Femur (tissue), 1 donor: ENCODE data around the gene AGAP5.
"Not testable (repeated sequence)": the region's sequence is repeated elsewhere in the genome, so short reads cannot be mapped to it uniquely, and the experiment has no call there.

Source experiments
- DNase-seq: peaks from one replicate; pipeline ENCODE4 v3.0.0-alpha.2; 2017

Gene AGAP5

DNA sequence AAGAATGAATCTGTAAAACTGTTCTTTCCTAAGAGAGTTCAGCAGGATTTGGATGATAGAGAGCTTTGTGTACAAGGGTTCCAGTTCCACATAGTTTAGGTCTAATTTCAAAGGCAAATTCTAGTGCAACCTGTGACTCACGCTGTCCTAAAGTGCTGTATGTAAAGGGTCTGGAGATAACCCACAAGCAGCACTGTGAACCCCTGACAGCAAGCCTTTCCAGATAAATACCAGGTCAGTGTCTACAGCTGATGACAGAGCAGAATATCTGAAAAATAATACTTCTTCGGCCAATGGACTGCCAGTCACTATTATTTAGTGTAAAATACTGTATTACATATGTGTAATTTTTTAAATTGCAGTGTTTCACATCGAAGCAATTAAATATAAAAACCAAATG lies 16.0 kb upstream of the AGAP5 start:
- not testable (repeated sequence) for DNase-seq

DNA sequence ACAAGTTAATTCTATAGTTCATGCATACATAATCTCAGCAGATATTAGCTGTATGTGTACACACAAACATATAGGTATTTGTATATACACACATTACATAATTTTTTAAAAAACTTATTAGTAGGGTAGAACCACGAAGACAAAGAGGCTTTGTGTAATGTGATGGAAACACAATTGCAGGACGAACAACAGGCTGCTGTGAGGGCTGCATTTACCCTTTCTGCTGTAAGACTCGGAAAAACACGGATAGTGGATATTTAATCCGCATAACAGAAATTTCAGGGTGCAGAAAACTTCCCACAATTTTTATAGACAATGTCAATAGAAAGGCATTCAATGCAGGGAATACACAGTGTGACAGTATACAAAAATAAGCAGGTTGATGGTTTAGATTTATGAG lies 13.8 kb upstream of the AGAP5 start:
- DNase-seq, result not testable (repeated sequence)

- not testable (repeated sequence) for DNase-seq
Observed at GRCh38 chr10:73708122-73708521, 10.2 kb upstream of the AGAP5 start.

DNA sequence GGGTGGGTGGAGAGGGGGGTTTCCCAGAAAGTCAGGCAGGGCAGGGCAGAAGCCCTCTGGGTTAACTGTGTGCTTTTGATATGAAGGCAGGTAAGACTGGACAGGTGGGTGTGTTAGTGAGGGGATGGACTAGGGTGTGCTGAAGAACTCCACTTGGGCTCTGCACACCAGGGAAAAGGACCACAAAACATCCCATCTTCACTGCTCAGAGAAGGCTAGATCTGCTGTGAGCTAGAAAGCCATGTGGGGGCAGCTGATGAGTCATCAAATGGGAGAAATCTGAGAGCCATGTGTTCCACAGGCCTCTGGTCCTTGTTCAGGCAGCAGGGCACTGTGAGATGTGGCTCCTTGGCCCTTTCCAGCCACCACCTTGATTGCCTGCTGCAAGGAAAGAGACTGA lies 9.7 kb upstream of the AGAP5 start:
- not testable (repeated sequence) for DNase-seq

DNA sequence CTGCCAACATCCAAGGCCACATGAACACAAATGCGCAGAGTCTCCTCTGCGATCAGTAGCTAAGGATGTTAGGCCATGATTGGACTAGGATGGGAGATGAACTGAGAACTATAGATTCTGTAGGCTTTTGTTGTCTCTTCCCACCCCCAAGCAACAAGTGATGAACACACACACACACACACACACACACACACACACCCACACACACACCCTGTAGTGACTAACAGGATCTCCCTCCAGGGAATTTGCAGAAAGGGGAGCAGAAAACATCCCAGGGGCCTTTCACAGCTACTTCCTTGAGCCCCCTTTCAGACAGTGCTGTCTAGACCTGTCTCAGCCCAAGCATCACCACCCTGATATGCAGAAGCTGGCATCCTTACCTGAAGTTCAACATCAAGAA lies 8.6 kb upstream of the AGAP5 start:
- not testable (repeated sequence) for DNase-seq

DNA sequence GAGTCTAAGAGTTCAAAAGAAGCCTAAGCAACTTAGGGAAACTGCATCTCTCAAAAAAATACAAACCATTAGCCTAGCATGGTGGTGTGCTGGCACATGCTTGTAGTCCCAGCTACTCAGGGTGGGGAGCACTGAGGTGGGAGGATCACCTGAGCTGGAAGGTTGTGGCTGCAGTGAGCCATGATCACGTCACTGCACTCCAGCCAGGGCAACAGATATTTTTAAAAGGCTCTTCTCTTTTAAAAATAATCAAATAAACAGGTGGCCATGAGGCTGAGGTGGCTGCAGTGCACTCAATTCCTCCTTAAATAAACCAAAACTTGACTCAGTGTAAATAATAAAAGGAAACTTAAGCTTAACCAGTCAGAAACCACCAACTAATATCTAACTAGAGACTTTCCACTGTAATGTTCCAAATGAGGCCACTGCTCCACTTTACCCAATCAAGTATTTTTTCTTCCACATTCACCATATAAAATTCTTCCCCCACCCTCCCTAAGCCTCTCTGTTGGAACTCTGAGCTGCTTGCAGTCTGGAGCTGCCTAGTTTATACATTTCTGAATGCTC lies 7.7 kb upstream of the AGAP5 start:
- not testable (repeated sequence) for DNase-seq

- DNase-seq, result not testable (repeated sequence)
Observed at GRCh38 chr10:73703924-73704323, 6.0 kb upstream of the AGAP5 start.

DNA sequence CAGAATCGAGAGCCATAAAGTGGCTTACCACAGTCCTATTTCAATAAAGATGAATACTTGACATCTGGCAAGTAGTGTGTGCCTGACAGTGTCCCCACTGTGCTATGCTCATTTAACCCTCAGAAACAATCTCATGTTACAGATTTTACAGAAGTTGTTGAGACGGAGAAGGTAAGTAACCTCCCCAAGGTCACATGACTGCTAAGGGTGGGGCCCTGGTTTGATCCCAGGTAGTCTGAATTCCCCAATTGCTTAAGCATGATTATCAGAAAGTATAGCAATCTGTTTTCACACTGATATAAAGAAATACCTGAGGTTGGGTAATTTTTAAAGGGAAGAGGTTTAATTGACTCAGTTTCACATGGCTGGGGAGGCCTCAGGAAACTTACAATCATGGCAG lies 910 bp upstream of the AGAP5 start:
- not testable (repeated sequence) for DNase-seq

DNA sequence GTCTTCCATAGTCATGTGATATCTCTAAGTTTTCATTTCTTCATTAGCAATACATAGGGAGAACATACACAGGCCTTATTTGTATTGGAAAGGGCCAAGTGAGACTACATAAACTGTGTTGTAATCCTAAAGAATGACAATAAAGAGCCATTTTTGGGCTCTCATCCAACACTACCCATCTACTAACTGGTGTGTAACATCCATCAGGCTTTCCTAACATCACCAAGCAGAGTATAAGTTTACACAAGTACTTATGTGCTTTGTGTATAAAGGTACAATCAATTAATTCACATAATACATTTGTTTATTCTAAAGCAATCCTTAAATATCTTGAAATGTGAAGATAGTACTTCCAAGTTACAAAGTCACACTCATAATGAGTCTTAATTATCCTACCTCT lies 2.6 kb downstream of the AGAP5 start:
- not testable (repeated sequence) for DNase-seq

- DNase-seq, result not testable (repeated sequence)
Observed at GRCh38 chr10:73690755-73691154, 7.2 kb downstream of the AGAP5 start.

GRCh38 chr10:73689596-73689995 lies 8.3 kb downstream of the AGAP5 start:
- not testable (repeated sequence) for DNase-seq

DNA sequence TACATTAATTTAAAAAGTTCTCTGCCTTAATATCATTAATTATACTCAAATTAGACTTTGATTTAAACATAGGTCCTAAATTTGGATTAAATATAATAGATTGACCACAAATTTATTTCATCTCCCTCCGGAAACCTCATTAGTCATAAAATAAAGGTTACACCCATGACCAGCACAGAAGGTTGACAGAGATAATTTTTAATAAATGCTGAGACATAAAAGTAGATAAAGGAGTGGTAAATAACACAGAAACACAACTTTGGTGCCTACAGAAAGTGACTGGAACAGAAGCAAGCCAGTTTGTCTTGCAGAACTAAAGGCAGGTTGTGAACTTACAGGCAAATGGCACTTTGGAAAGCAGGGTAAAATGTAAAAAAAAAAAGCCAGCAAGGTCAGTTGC lies 10.3 kb downstream of the AGAP5 start:
- DNase-seq, result not testable (repeated sequence)

- DNase-seq, result not testable (repeated sequence)
Observed at GRCh38 chr10:73674546-73674945, 23.4 kb downstream of the AGAP5 start.

GRCh38 chr10:73668378-73668777 lies 29.5 kb downstream of the AGAP5 start:
- DNase-seq, result not testable (repeated sequence)

- DNase-seq, result not testable (repeated sequence)
Observed at GRCh38 chr10:73666153-73666809, 31.6 kb downstream of the AGAP5 start.

- not testable (repeated sequence) for DNase-seq
Observed at GRCh38 chr10:73665581-73665980, 32.3 kb downstream of the AGAP5 start.

- DNase-seq, result not testable (repeated sequence)
Observed at GRCh38 chr10:73664156-73665040, 33.5 kb downstream of the AGAP5 start.

- DNase-seq, result not testable (repeated sequence)
Observed at GRCh38 chr10:73663621-73664020, 34.3 kb downstream of the AGAP5 start.

GRCh38 chr10:73662705-73663104 lies 35.2 kb downstream of the AGAP5 start:
- not testable (repeated sequence) for DNase-seq

GRCh38 chr10:73655990-73656298 lies 42.0 kb downstream of the AGAP5 start, which contains the start of gene SYNPO2L:
SYNPO2L (minus strand) TSS chr10:73656029; CDS start chr10:73655922, 107 bp downstream.
- peak; percentile 77 for DNase-seq

GRCh38 chr10:73655257-73655989 lies 42.5 kb downstream of the AGAP5 start:
- no peak for DNase-seq

- no peak for DNase-seq
Observed at GRCh38 chr10:73653701-73654100, 44.2 kb downstream of the AGAP5 start.

DNA sequence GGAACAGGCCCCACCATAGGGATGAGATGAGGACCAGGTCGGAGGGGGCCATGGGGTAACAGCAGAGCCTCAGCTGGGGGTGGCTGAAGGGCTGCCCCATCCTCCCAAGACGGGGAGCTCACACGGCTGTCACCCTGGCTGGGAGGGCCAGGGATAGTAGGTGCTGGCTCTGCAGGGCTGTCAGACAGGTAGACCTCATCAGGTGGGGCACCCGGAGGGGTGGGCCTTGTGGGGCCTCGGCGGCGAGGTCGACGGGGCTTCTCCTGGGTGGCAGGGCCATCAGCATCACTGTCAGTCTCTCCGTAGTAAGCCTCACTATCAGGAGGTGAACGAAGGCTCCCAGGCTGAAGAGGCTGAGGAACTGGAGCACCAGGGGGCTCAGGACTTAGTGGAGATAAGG lies 44.7 kb downstream of the AGAP5 start:
- DNase-seq, result no peak
